Nephron (organoid): ENCODE data around the gene ATP8B4.

Source experiments
- H3K27ac Mint-ChIP-seq, 3 experiments: 2 replicates each; pipeline ENCODE4 v1.8.0; 2020; ENCODE audit warnings: mixed read lengths in 3 of 3, mild to moderate bottlenecking in 2 of 3, moderate library complexity in 1 of 3
- H3K27me3 Mint-ChIP-seq: 2 replicates; pipeline ENCODE4 v1.8.0; 2021; ENCODE audit warnings: low read depth, mild to moderate bottlenecking, moderate library complexity, mixed read lengths
- H3K36me3 Mint-ChIP-seq: 2 replicates; pipeline ENCODE4 v1.8.0; 2020; ENCODE audit warnings: low read depth, mixed read lengths
- H3K4me1 Mint-ChIP-seq: 2 replicates; pipeline ENCODE4 v1.8.0; 2020; ENCODE audit warnings: mixed read lengths
- H3K4me3 Mint-ChIP-seq, 3 experiments: 2 replicates each; pipeline ENCODE4 v1.8.0; 2020; ENCODE audit warnings: mild to moderate bottlenecking in 3 of 3, mixed read lengths in 3 of 3, moderate library complexity in 2 of 3
- H3K9me3 Mint-ChIP-seq: 2 replicates; pipeline ENCODE4 v1.8.0; 2020; ENCODE audit warnings: mixed read lengths
- CTCF ChIP-seq, 3 experiments: fragments of 200-600 bp; sonication (generic); IDR thresholded peaks; one replicate each; pipeline ENCODE4 v1.5.0; 2021; ENCODE audit warnings: antibody characterized with exemption in 3 of 3; ENCODE audit not compliant: unreplicated experiment in 3 of 3

Gene ATP8B4

GRCh38 chr15:49889536-49889935 is 229.5 kb downstream of the ATP8B4 start:
- TF ChIP-seq CTCF (IDR thresholded peaks at IDR 0.05; ENCODE audit: unreplicated experiment in 3 of 3), result no peak

GRCh38 chr15:49888734-49889133 is 230.3 kb downstream of the ATP8B4 start:
- H3K36me3 Mint-ChIP-seq, result peaks cover 3% of the 10 kb centered on the region
- no peaks in the 10 kb centered on the region for H3K27me3 Mint-ChIP-seq
- H3K9me3 Mint-ChIP-seq, result peaks cover 6% of the 10 kb centered on the region
- peaks cover 44% of the 10 kb centered on the region for H3K4me1 Mint-ChIP-seq
- TF ChIP-seq CTCF (IDR thresholded peaks at IDR 0.05; ENCODE audit: unreplicated experiment in 3 of 3), result no peak
- H3K27ac Mint-ChIP-seq, result peak overlapping the region; percentile 99 to 100 (median 99)
- peak overlapping the region in 1 of 3 experiments; percentile 5 for H3K4me3 Mint-ChIP-seq

More at GRCh38 chr15:49889536-49889935, 229.5 kb downstream of the ATP8B4 start:
- Mint-ChIP-seq H3K27ac (peak overlapping the region; percentile 99 to 100 (median 99)), H3K36me3 (peaks cover 3% of the 10 kb centered on the region), H3K4me3 (no peak overlapping the region), H3K27me3 (no peaks in the 10 kb centered on the region), H3K9me3 (peaks cover 6% of the 10 kb centered on the region), H3K4me1 (peaks cover 52% of the 10 kb centered on the region)

GRCh38 chr15:49888323-49888693 is 230.7 kb downstream of the ATP8B4 start:
- peaks cover 6% of the 10 kb centered on the region for H3K9me3 Mint-ChIP-seq
- peak overlapping the region in 1 of 3 experiments; percentile 27 for H3K4me3 Mint-ChIP-seq
- H3K4me1 Mint-ChIP-seq, result peaks cover 46% of the 10 kb centered on the region
- no peak for TF ChIP-seq CTCF (IDR thresholded peaks at IDR 0.05; ENCODE audit: unreplicated experiment in 3 of 3)
- H3K27me3 Mint-ChIP-seq, result no peaks in the 10 kb centered on the region
- peak overlapping the region; percentile 99 to 100 (median 99) for H3K27ac Mint-ChIP-seq
- peaks cover 3% of the 10 kb centered on the region for H3K36me3 Mint-ChIP-seq

GRCh38 chr15:49887659-49888322 is 231.2 kb downstream of the ATP8B4 start:
- H3K27me3 Mint-ChIP-seq, result no peaks in the 10 kb centered on the region
- TF ChIP-seq CTCF (IDR thresholded peaks at IDR 0.05; ENCODE audit: unreplicated experiment in 3 of 3), result no peak
- peaks cover 3% of the 10 kb centered on the region for H3K36me3 Mint-ChIP-seq
- peaks cover 50% of the 10 kb centered on the region for H3K4me1 Mint-ChIP-seq
- peak overlapping the region in 2 of 3 experiments; percentile 33 to 49 for H3K4me3 Mint-ChIP-seq
- H3K9me3 Mint-ChIP-seq, result peaks cover 6% of the 10 kb centered on the region
- peak overlapping the region; percentile 99 to 100 (median 99) for H3K27ac Mint-ChIP-seq

- Mint-ChIP-seq H3K36me3 (peaks cover 3% of the 10 kb centered on the region), H3K9me3 (peaks cover 4% of the 10 kb centered on the region), H3K4me3 (no peak overlapping the region), H3K4me1 (peaks cover 71% of the 10 kb centered on the region), H3K27ac (peak overlapping the region; percentile 58 to 74 (median 61)), H3K27me3 (no peaks in the 10 kb centered on the region)
- no peak for TF ChIP-seq CTCF (IDR thresholded peaks at IDR 0.05; ENCODE audit: unreplicated experiment in 3 of 3)
Measured at GRCh38 chr15:49883121-49883520, 235.9 kb downstream of the ATP8B4 start.

GRCh38 chr15:49881866-49882265 is 237.2 kb downstream of the ATP8B4 start:
- peaks cover 67% of the 10 kb centered on the region for H3K4me1 Mint-ChIP-seq
- H3K4me3 Mint-ChIP-seq, result no peak overlapping the region
- H3K27me3 Mint-ChIP-seq, result no peaks in the 10 kb centered on the region
- TF ChIP-seq CTCF (IDR thresholded peaks at IDR 0.05; ENCODE audit: unreplicated experiment in 3 of 3), result no peak
- H3K9me3 Mint-ChIP-seq, result peaks cover 4% of the 10 kb centered on the region
- H3K27ac Mint-ChIP-seq, result peak overlapping the region; percentile 7 to 74 (median 61)
- peaks cover 3% of the 10 kb centered on the region for H3K36me3 Mint-ChIP-seq
